Hepatocyte (in vitro differentiated cells): ENCODE data around the gene NCOA3.

Experiments
- EZH2phosphoT487 ChIP-seq: fragments of 200-600 bp; sonication (generic); IDR thresholded peaks from one replicate; pipeline ENCODE4 v1.6.1; 2018; ENCODE audit warnings: antibody characterized with exemption, mild to moderate bottlenecking, low read depth, moderate library complexity; ENCODE audit not compliant: unreplicated experiment, severe bottlenecking
- TF ChIP-seq, protein P1 (sequence below): fragments of 200-600 bp; sonication (generic); IDR thresholded peaks from 2 replicates; pipeline ENCODE4 v1.5.1; 2016; ENCODE audit warnings: antibody characterized with exemption, mild to moderate bottlenecking; ENCODE audit not compliant: poor library complexity

DNA sequence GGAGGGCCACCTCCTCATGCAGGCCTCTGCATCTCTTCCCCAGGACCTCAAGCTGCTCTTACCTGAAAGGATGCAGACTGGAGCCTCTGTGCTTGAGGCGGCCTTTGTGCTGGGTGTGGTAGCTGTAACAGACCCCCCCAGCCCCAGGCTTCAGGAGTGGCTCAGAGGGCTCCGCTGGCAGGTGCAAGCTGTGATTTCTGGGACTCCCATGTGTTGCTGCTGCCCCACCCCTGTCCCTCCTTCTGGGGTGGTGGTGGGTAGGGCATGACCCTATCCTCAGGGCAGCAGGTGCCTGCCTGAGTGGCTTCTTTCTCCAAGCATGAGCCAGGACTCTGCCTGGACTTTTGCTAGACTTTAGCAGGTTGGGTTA is 162.4 kb downstream of the NCOA3 start:
- TF ChIP-seq, protein P1, sequence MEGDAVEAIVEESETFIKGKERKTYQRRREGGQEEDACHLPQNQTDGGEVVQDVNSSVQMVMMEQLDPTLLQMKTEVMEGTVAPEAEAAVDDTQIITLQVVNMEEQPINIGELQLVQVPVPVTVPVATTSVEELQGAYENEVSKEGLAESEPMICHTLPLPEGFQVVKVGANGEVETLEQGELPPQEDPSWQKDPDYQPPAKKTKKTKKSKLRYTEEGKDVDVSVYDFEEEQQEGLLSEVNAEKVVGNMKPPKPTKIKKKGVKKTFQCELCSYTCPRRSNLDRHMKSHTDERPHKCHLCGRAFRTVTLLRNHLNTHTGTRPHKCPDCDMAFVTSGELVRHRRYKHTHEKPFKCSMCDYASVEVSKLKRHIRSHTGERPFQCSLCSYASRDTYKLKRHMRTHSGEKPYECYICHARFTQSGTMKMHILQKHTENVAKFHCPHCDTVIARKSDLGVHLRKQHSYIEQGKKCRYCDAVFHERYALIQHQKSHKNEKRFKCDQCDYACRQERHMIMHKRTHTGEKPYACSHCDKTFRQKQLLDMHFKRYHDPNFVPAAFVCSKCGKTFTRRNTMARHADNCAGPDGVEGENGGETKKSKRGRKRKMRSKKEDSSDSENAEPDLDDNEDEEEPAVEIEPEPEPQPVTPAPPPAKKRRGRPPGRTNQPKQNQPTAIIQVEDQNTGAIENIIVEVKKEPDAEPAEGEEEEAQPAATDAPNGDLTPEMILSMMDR: no peak
- TF ChIP-seq EZH2phosphoT487: no peak
